Gastrocnemius medialis (tissue), 4 donors: ENCODE data around the gene ISOC1. TPM values are rescaled to one million over a fixed set of nuclear protein-coding genes. Genes with fewer than 3 reads are reported as not detected.

Source experiments
- ATAC-seq, 2 donors: fragments of 150-250 bp; one replicate each; pipeline ENCODE4 v1.9.1; 2016
- DNase-seq, 2 donors: peaks; one replicate each; pipeline ENCODE4 v3.0.0-alpha.2; 2019
- H3K27ac ChIP-seq, 4 donors: fragments of 200-600 bp; sonication (generic); 1 replicate in 1 of 4; 2 replicates in 3 of 4; pipeline ENCODE4 v1.5.1; 2016 to 2018; ENCODE audit warnings: mild to moderate bottlenecking in 2 of 4, moderate library complexity in 1 of 4
- H3K27me3 ChIP-seq, 3 donors: fragments of 200-600 bp; sonication (generic) in 2 of 3; 1 replicate in 1 of 3; 2 replicates in 2 of 3; pipeline versions ENCODE4 v1.5.1 to v1.6.0; 2016 to 2019; ENCODE audit warnings: mild to moderate bottlenecking in 1 of 3, moderate library complexity in 1 of 3
- H3K36me3 ChIP-seq, 2 donors: fragments of 200-600 bp; sonication (generic) in 1 of 2; one replicate each; pipeline ENCODE4 v1.5.1; 2017 to 2018
- H3K4me1 ChIP-seq, 2 donors: fragments of 200-600 bp; sonication (generic) in 1 of 2; one replicate each; pipeline ENCODE4 v1.5.1; 2016 to 2017; ENCODE audit warnings: mild to moderate bottlenecking in 2 of 2
- H3K4me3 ChIP-seq, 4 donors: fragments of 200-600 bp; sonication (generic) in 3 of 4; 1 replicate in 1 of 4; 2 replicates in 3 of 4; pipeline ENCODE4 v1.5.1; 2016 to 2019; ENCODE audit warnings: mild to moderate bottlenecking in 2 of 4
- H3K9me3 ChIP-seq, 3 donors: fragments of 200-600 bp; sonication (generic) in 2 of 3; 1 replicate in 1 of 3; 2 replicates in 2 of 3; pipeline ENCODE4 v1.5.1; 2016 to 2019
- CTCF ChIP-seq, 5 experiments: fragments of 450-650 bp in 3 of 5; fragments of 200-600 bp in 2 of 5; sonication (generic) in 2 of 5; IDR thresholded peaks in 4 of 5; conservative IDR thresholded peaks in 1 of 5; 1 replicate in 4 of 5; 2 replicates in 1 of 5; pipeline ENCODE4 v1.5.1; 2016 to 2019; ENCODE audit warnings: antibody characterized with exemption in 5 of 5, mild to moderate bottlenecking in 3 of 5, moderate library complexity in 3 of 5
- POLR2A ChIP-seq, 2 donors: fragments of 450-650 bp; IDR thresholded peaks; one replicate each; pipeline ENCODE4 v1.6.1; 2017; ENCODE audit warnings: antibody characterized with exemption in 2 of 2, mild to moderate bottlenecking in 2 of 2, moderate library complexity in 2 of 2
- in situ Hi-C, 4 donors: fragments of 200-750 bp; cut with MboI; loops; one replicate each; pipeline versions ENCODE4 v1.15.0 to v1.8.0; 2017; ENCODE audit warnings: low sequenced_read_pairs in 4 of 4
- intact Hi-C: fragments of 100-400 bp; cut with DNase I; formaldehyde crosslinking; loops from one replicate; pipeline ENCODE4 v1.15.1; 2023; ENCODE audit warnings: low total_unique reads
- microRNA-seq, 2 donors: library from miRNA; unstranded; fragments of <30 nt; microRNA quantifications; one replicate each; pipeline ENCODE4, GENCODE V29; 2016; ENCODE audit warnings: borderline replicate concordance in 2 of 2
- total RNA-seq, 4 donors: library from RNA; depleted of rRNA; stranded (reverse); fragments of >200 nt; gene quantifications; one replicate each; pipeline versions ENCODE4 v1.1.0 to v1.2.3, GENCODE V29; 2016

ISOC1 gene
- total RNA-seq, 4 donors from 2014 or later, result 11.0 to 14.0 (median 12.9) TPM

GRCh38 chr5:129141696-129142095 lies 47.1 kb downstream of the ISOC1 start:
- Histone ChIP-seq H3K9me3 (no peaks in the 10 kb centered on the region), H3K4me3 (no peak overlapping the region), H3K27ac (no peak overlapping the region), H3K36me3 (no peaks in the 10 kb centered on the region), H3K27me3 (no peaks in the 10 kb centered on the region), H3K4me1 (no peaks in the 10 kb centered on the region)
- DNase-seq (no peak), ATAC-seq (no peak)
- in situ Hi-C loops, result no loop called here
- TF ChIP-seq POLR2A (IDR thresholded peaks at IDR 0.05) (no peak), CTCF (IDR thresholded peaks at IDR 0.05 in 4 of 5, conservative IDR thresholded peaks at IDR 0.05 in 1 of 5) (no peak)
- intact Hi-C loops, result no loop called here

GRCh38 chr5:129155876-129156275 lies 61.3 kb downstream of the ISOC1 start:
- no peak overlapping the region for H3K27ac ChIP-seq
- no peak for ATAC-seq
- H3K4me1 ChIP-seq, result no peaks in the 10 kb centered on the region
- intact Hi-C loops, result no loop called here
- DNase-seq, result no peak
- H3K9me3 ChIP-seq, result no peaks in the 10 kb centered on the region
- no peak overlapping the region for H3K4me3 ChIP-seq
- no peaks in the 10 kb centered on the region for H3K27me3 ChIP-seq
- H3K36me3 ChIP-seq, result no peaks in the 10 kb centered on the region
- TF ChIP-seq POLR2A (IDR thresholded peaks at IDR 0.05), result no peak
- in situ Hi-C loops, result loop anchor here in 1 of 4 donors (25.0 kb wide), 1 partner anchor 606 kb away; no protein-coding TSS in a partner anchor

DNA sequence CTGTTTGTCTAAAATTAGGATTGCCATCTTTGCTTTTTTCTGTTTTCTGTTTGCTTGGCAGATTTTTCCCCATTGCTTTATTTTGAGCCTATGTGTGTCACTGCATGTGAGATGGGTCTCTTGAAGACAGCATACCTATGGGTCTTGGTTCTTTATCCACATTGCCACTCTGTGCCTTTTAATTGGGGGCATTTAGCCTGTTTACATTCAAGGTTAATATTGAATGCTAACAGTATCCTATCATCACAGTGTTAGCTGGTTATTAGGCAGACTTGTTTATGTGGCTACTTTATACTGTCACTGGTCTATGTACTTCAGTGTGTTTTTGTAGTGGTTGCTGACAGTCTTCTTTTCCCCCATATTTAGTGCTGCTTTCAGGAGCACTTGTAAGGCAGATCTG lies 67.3 kb downstream of the ISOC1 start:
- in situ Hi-C loops (loop anchor here in 1 of 4 donors (25.0 kb wide), 1 partner anchor 600 kb away; no protein-coding TSS in a partner anchor), intact Hi-C loops (no loop called here)
- DNase-seq (no peak), ATAC-seq (no peak)
- H3K4me3 ChIP-seq, result no peak overlapping the region
- H3K27ac ChIP-seq, result no peak overlapping the region
- no peaks in the 10 kb centered on the region for H3K4me1 ChIP-seq
- no peaks in the 10 kb centered on the region for H3K36me3 ChIP-seq
- H3K9me3 ChIP-seq, result peaks cover 0 to 7% (median 0%) of the 10 kb centered on the region in 3 donors
- TF ChIP-seq CTCF (IDR thresholded peaks at IDR 0.05 in 4 of 5, conservative IDR thresholded peaks at IDR 0.05 in 1 of 5), result no peak
- no peak for TF ChIP-seq POLR2A (IDR thresholded peaks at IDR 0.05)
- H3K27me3 ChIP-seq, result no peaks in the 10 kb centered on the region

Small RNAs within 50 kb of the gene (microRNA-seq; reads per million reads assigned to microRNA genes)
- gene MIR4633, result 0 reads per million in 2 donors

Other genes with a start within 250 kb of the ISOC1 start
- gene SLC27A6, start 129.3 kb upstream of the ISOC1 start, total RNA-seq, result 1 to 10 TPM in 1 of 4 donors, under 1 TPM in 1, not detected in 2; 0.29 to 2.0 TPM